GM12873 (cell line): Measurements from ENCODE around the gene CHP1.
A peak's percentile ranks its signal among the peaks of the same experiment; 100 is the strongest.

ENCODE experiments used
- TF ChIP-seq, protein P1 (sequence below): IDR thresholded peaks from 2 replicates; pipeline ENCODE4 v1.5.1; 2012; ENCODE audit warnings: low read depth, mild to moderate bottlenecking, moderate library complexity, low read length, control low read depth; ENCODE audit not compliant: insufficient read depth; ENCODE audit errors: missing control alignments

CHP1 gene

DNA sequence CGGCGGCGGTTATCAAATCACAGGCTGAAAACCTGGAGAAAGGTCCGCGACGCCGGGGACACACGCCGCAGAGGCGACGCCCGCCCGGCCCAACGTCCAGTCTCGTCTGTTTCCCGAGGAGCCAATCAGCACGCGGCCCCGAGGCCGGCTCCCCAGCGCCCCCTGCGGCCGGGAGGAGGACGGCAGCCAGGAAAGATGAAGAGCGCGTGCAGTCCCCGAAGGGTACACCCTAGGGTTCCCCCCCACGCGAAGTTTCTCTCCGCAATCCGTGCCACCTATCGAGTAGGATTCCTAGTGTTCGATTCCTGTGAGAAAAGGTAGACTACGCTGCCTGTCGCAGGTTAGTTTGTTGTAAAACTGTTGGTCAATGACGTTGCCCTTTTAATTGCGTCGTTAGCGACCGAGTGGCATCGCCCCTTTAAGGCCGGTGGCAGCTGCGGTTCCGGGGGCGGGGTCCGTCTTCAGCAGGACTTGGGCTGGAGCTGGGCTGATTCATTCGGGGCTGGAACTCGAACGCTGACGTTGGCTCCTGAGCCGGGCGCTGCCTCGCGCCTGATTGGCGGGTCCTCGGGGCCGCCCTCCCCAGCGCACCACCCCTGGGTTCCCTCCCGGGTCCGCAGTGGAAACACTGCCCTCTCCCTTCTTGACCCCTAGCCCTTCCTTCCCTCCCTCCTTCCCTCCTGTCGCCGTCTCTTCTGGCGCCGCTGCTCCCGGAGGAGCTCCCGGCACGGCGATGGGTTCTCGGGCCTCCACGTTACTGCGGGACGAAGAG is at the start of gene CHP1, which contains the start of gene EXD1:
CHP1 (plus strand) TSS at position 619 of the 772 bp plus-strand sequence; CDS start at position 734, 115 bp downstream.
EXD1 (minus strand) TSS at position 108 of the 772 bp plus-strand sequence. CDS start 4,182 bp downstream, outside the sequence.
- TF ChIP-seq, protein P1, sequence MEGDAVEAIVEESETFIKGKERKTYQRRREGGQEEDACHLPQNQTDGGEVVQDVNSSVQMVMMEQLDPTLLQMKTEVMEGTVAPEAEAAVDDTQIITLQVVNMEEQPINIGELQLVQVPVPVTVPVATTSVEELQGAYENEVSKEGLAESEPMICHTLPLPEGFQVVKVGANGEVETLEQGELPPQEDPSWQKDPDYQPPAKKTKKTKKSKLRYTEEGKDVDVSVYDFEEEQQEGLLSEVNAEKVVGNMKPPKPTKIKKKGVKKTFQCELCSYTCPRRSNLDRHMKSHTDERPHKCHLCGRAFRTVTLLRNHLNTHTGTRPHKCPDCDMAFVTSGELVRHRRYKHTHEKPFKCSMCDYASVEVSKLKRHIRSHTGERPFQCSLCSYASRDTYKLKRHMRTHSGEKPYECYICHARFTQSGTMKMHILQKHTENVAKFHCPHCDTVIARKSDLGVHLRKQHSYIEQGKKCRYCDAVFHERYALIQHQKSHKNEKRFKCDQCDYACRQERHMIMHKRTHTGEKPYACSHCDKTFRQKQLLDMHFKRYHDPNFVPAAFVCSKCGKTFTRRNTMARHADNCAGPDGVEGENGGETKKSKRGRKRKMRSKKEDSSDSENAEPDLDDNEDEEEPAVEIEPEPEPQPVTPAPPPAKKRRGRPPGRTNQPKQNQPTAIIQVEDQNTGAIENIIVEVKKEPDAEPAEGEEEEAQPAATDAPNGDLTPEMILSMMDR, result peak; percentile 97

GRCh38 chr15:41182266-41182665 is 48.8 kb upstream of the CHP1 start:
- TF ChIP-seq, protein P1, result no peak

DNA sequence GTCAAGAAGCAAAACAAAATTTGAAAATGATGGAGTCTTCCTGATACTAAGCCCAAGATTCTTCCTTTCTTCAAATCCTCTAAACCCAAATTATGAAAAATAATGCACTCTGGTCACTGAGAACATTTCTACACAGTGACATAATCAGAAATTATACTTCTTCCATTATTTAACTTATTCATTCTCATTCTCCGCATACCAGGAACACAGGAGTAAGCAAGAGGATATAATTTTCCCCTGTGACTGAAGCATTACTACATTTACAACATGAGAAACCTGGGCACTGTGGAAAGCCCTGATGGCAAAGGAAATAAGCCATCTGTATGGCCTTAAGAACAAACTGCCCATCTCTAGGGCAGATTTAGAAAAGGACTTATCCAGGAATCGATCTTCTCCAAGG is 47.5 kb upstream of the CHP1 start:
- TF ChIP-seq, protein P1, result no peak

DNA sequence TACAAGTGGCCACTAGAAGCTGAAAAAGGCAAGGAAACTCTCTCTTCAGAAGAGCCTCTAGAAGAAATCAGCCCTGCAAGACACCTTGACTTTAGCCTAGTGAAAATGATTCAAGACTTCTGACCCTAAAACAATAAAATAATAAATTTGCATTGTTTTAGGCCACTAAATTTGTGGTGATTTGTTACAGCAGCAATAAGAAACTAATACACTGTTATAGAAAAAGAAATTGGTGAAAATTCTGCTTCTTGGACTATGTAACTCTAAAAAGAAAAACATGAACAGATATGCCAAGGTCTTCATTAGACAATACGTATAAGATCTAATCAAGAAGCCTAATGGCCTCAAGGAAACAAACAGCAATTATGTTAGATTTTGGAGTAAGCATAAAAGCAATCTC is 36.6 kb upstream of the CHP1 start:
- TF ChIP-seq, protein P1, result no peak

- TF ChIP-seq, protein P1, result no peak
Measured at GRCh38 chr15:41199470-41199869, 31.6 kb upstream of the CHP1 start.

GRCh38 chr15:41203395-41203794 is 27.7 kb upstream of the CHP1 start:
- TF ChIP-seq, protein P1, result no peak

DNA sequence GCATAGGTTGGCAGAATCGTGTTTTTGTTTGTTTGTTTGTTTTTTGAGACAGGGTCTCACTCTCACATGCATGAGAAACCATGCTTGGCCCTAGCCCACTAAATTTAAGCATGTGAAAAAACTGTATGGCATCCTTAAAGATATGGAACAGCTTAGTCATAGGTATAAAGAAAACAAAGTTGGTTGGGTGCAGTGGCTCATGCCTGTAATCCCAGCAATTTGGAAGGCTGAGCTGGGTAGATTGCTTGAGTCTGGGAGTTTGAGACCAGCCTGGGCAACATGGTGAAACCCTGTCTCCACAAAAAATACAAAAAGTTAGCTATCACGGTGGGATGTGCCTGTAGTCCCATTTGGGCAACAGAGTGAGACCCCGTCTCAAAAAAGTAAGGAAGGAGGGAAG is 25.8 kb upstream of the CHP1 start:
- TF ChIP-seq, protein P1, result no peak
